Stimulated activated CD8-positive, alpha-beta memory T cell treated with anti-CD3 and anti-CD28 coated beads, Interleukin-7, amount 100 ng/mL, for 4 hours (primary cell): ENCODE data around the gene LANCL3.
"Not testable (repeated sequence)": the region's sequence is repeated elsewhere in the genome, so short reads cannot be mapped to it uniquely, and the experiment has no call there.

Source experiments
- DNase-seq, 2 donors: peaks; one replicate each; pipeline ENCODE4 v3.0.0-alpha.2; 2020; ENCODE audit warnings: low read depth in 2 of 2

The LANCL3 gene

DNA sequence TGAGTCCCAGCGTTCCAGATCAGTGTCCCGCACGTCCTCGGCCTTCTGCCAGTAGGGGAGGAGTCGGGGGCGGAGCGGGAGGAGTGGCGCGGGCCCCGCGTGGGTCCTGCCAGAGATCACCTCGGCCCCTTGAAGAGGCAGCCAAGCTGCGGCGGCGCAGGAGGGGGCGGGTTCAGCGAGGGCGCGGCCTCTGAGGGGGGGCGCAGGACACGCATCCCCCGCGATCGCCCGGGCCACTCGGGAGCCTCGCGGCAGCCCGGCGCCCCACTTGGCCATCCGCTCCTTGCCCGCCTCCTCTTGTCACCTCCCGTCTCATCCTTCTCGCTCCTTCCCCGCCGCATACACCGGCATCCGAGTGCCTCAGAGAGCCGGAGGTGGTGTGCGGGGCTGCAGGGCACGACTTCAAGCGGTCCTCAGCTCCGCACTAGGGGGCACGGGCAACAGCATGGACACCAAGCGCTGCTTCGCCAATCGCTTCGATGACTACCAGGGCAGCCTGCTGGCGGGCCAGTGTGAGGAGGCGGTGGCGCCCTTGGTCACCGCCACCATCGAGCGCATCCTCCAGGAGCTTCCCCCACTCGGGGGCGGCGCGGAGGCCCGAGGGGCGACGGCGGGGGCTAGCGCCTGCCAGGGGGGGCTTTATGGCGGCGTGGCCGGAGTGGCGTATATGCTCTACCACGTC, at the start of gene LANCL3:
Gene LANCL3, plus strand, starts transcription at position 236 of the 682 bp plus-strand sequence. Its CDS starts 210 bp downstream, at position 446.
- DNase-seq: peak in 1 of 2 donors; percentile 26

DNA sequence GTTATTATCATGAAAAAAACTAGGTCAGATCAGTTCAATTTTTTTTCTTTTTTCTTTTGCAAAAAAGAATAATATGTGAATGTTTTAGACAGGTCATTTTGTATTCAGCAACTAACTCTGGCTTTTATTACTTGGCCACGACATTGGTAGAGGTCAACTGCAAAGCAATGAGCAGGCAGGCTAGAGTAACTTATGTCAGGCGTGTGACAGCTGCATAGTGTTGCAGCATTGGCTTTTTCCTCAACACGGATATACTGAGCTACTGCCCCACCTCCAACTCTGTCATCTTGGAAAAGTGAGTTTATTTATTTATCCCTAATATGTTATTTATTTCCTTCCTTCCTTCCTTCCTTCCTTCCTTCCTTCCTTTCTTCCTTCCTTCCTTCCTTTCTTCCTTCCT, 47.8 kb upstream of the LANCL3 start:
- not testable (repeated sequence) for DNase-seq

DNA sequence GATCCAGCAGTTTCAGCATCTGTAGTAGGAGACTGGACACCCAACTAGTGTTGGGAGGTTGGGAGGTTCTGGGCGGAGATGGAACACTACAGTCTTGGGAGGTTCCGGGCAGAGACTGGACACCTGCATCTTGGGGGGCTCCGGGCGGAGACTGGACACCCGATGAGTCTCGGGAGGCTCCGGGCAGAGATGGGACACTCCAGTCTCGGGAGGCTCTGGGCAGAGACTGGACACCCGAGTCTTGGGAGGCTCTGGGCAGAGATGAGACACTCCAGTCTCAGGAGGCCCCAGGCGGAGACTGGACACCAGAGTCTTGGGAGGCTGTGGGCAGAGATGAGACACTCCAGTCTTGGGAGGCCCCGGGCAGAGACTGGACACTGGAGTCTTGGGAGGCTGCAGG, 29.5 kb upstream of the LANCL3 start:
- no peak for DNase-seq

DNA sequence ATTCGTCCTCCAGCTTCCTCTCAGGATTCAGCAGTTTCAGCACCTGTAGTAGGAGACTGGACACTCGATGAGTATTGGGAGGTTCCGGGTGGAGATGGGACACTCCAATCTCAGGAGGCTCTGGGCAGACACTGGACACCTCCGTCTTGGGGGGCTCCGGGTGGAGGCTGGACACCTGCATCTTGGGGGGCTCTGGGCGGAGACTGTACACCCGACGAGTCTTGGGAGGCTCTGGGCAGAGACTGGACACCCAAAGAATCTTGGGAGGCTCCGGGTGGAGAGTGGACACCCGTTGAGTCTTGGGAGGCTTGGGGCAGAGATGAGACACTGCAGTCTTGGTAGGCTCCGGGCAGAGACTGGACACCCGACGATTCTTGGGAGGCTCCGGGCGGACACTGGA, 28.7 kb upstream of the LANCL3 start:
- no peak for DNase-seq

DNA sequence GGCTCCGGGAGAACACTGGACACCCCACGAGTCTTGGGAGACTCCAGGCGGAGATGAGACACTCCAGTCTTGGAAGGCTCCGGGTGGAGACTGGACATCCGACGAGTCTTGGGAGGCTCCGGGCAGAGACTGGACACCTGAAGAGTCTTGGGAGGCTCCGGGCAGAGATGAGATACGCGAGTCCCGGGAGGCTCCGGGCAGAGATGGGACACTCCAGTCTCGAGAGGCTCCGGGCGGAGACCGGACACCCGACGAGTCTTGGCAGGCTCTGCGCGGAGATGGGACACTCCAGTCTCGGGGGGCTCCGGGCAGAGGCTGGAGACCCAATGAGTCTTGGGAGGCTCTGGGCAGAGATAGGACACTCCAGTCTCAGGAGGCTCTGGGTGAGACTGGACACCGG, 28.1 kb upstream of the LANCL3 start:
- DNase-seq: no peak

DNA sequence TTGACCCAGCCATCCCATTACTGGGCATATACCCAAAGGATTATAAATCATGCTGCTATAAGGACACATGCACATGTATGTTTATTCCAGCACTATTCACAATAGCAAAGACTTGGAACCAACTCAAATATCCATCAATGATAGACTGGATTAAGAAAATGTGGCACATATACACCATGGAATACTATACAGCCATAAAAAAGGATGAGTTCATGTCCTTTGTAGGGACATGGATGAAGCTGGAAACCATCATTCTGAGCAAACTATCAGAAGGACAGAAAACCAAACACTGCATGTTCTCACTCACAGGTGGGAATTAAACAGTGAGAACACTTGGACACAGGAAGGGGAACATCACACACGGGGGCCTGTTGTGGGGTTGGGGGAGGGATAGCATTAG, 26.9 kb upstream of the LANCL3 start:
- DNase-seq: not testable (repeated sequence)

DNA sequence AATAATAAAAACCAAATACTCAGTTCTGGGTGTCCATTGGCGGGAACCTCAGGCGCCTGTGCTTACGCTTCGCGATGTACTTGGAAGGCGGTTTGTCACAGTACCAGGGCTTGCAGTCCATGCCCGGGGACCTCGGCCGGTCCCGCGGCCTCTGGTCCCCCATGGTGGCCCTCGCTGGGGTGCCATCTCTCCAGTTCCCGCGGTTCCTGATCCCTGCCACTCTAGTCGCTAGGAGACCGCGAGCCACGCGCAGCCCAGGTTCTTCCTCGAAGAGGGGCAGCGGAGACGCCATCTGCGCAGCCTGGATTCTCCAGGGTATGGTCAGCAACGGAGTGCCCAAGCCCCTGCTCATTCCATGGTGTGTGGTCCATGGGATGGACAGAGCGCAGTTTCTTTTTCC, 26.4 kb upstream of the LANCL3 start:
- no peak for DNase-seq

DNA sequence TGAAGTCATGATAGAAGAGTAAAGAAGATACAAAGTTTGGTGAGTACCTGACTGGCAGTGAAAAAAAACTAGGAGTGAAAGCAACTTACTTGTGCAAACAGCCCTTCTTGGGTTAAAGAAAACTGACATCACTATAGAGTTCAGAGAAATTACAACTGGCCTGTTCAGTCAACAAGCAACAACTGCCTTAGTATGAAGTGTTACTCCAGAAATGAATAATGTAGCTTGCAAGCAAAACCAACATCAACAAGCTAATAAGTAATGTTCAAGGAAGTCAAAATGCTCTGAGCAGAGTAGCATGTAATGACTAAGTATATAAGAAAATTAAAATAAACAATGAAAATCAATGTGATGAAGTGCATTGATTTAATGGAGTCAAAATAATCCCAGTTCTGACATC, 21.8 kb upstream of the LANCL3 start:
- not testable (repeated sequence) for DNase-seq

DNA sequence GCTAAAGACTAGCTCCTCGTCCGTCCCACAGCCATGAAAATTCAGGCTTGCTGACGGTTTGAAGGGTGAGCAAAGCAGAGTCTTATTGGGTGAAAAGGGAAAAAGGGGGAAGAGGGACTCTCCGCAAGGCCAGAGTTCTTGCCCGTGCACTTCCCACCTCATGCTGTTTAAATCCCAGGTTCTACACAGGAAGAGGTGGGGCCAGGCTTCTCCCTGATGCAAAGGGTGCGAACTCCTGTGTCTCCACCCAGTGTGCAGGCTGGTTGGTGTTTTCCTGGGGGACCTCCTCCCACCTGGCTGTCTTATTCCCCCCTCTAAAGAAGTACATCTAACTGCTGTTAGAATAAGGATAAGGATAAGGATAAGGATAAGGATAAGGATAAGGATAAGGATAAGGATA, 18.0 kb upstream of the LANCL3 start:
- no peak for DNase-seq

DNA sequence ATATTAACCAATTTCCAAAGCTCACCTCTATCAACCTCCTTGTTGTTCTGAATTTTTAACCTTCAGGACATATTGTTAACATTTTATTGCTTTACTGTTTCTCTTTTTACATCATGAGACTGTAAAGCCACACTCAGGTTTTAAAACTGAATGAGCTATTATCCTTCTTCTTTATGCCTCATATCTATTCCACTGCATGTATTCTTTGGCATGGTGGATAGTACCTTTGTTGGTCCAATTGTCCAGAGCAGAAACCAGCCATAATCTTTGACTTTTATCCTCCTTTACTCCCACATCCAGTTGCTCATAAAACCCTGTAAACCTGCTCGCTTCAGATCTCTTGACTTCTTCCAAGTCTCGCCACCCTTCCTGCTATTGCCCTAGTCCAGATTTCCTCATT, 6.2 kb upstream of the LANCL3 start:
- DNase-seq: not testable (repeated sequence)

DNA sequence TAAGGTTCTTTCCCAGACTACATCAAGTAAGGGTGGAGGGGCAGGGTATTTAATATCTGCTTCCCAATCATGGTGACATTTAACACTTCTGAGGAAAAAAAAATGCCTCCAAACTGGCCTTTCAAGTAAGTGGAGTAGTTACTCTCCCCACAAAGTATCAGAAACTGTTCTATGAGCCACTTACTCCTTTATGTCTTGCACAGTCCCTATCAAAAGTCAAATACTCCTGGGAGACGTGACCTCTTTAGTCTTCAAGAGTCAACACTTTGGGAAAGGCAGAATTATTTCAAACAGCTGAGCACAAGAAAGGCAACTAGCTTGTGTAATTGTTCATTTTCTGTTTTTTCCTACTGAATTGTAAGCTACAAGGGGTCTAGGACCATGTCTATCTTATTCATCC, 1.1 kb upstream of the LANCL3 start:
- not testable (repeated sequence) for DNase-seq

DNA sequence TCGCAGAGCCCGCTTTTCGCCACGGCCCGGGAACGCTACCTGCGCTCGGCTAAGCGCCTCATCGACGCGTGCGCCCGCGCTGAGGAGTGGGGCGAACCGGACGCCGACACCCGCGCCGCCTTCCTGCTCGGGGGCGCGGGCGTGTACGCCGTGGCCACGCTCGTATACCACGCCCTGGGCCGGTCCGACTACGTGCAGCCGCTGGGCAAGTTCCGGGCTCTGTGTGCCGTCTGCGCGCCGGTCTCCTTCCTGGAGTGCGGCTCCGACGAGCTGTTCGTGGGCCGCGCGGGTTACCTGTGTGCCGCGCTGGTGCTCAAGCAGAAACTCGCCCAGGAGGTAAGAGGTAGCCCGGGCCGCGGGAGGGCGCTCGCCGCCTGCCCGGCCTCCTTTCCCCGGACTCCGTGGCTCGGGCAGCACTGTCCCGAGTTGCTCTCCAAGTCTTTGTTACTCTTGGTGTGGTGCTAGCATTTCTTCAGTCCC, 687 bp downstream of the LANCL3 start:
- peak in 1 of 2 donors; percentile 1 for DNase-seq

DNA sequence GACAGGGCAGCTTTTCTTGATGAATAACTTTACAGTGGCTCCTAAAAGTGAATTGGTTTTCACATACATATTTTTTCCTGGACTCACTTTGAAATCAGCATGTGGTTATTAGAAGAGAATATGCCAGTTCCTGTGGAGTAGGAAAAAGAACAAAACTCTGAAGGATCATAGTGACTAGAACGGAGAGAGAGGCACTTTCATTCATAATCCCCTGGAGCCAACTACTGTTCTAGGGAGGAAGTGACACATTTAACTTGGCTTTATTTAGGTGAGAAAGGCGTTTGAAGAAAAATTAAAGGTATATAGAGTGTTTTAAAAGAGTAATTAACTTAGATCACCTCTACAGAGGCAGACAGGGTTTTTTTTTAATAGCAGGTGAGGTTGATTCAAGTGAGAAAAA, 1.7 kb downstream of the LANCL3 start:
- not testable (repeated sequence) for DNase-seq

DNA sequence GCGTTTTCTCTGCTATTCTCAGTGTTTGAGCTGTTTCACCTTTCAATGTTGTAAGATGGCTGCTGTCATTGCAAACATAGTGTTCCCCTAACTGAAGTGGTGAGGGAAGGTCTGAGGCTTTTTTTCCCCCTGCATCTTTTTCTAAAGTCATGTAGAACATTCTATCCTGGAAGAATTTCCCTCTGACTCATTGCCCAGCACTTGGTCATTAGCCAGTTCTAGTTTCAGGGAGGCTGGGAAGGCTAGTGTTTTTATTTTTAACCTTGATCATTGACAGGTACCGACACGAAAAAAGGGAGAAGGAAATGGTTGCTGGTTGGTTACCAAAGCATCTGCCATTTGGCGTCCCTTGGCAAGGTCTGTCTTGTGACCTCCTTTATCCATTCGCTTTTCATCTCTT, 6.6 kb downstream of the LANCL3 start:
- no peak for DNase-seq

DNA sequence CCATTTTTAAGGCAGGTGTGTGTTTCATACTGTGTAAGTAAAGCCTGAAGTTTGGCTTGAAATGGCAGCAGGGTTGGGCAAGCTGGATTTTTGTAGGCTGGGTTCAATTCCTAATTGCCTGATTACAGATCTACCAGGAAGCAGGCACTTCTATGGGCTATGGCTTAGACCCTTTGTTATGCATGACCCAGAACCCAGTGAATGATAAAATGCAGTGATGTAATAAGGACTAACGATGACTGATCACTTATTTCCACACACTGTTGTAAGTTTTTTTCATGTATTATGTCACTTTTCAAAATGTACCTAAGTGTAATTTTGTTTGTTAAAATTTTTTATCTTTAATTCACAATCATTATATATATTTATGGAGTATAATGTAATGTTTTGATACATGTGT, 8.6 kb downstream of the LANCL3 start:
- no peak for DNase-seq

DNA sequence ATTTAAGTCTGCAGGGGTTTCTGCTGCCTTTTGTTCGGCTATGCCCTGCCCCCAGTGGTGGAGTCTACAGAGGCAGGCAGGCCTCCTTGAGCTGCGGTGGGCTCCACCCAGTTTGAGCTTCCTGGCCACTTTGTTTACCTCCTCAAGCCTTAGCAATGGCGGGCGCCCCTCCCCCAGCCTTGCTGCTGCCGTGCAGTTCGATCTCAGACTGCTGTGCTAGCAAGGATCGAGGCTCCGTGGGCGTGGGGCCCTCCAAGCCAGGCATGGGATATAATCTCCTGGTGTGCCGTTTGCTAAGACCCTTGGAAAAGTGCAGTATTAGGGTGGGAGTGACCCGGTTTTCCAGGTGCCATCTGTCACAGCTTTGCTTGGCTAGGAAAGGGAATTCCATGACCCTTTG, 15.9 kb downstream of the LANCL3 start:
- not testable (repeated sequence) for DNase-seq

DNA sequence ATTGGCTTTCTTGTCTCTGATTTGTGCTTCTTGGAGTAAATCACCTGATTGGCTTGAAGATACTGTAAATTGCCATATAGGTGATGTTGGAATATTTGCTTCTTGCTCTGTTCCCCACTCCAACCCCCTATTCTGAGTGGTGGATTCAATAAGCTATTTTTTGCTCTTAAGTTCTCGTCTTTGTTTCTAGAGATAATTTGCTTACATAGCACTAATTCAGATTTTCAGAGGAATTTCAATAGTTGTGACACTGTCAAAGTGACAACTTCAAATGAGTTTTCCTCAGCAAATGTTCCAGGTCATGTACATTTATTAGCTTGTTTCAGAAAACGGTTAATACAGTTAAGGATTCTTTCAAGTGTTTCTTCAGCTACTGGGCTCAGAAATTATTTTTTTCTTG, 18.6 kb downstream of the LANCL3 start:
- DNase-seq: no peak

DNA sequence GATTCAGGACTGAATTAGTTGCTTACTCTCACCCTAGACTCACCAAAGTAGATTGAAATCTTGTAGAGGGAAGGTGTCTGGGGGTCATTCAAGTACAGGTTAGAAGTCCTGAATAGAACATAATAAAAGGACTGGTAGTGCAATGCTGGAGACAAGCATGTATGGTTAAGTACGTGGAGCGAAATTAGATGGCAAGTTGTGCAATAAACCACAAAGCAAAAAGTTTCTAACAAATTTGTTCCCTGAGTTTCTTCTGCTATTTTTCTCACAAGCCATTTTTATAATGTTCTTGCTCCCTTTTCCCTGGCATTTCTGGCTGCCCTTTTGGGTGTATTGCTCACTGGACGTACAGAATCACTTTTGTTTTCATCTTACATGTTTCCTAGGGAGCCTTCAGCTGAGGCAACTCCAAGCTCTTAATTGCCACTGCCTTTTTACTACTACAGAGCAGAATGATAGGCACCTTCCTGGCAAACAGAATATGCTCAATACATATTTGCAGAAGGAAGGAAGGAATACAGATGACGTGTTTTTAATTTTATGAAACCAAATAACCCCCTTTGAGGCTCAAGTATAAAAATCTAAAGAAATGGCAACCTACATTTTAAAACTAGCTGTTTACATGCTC, 23.4 kb downstream of the LANCL3 start:
- DNase-seq: no peak

DNA sequence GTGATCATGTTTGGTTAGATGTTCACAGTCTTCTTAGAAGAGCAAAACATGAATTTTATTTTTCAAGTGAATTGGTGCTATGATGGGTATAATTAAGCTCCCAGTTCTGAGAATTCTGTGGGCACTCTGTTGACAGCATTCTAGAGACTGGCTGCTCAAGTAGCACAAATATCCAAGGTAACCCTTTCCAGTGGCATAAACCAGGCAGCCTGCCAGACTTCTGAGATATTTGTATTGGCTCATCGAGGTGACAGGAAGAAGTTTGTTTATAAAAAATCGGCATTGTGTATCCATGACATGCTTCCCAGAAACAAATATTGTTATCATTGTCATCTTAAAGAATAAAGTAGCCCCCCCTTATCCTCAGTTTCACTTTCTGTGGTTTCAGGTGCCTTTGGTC, 28.3 kb downstream of the LANCL3 start:
- DNase-seq: no peak

DNA sequence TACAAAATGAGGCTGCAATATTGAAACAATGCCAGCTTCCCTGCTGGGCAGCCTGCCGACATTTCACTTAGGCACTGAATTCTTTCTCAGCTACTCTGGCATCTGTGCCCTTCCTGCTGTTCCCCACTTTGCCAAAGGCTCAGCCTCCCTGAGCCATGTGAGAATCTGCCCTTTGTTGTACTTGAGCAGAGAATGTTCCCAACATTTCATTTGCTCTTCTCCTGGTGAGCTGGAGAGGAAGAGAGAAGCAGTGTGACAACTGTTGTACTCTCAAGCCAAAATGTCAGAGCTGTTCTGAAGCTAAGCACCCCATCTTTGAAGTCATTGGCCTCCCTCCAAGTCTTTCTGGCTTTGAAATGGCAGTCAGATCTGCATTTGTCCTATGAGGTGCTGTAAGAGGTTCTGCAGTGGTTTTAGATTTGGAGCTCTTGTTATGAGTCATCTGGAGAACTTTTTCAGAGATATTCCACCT, 32.5 kb downstream of the LANCL3 start:
- DNase-seq: no peak

DNA sequence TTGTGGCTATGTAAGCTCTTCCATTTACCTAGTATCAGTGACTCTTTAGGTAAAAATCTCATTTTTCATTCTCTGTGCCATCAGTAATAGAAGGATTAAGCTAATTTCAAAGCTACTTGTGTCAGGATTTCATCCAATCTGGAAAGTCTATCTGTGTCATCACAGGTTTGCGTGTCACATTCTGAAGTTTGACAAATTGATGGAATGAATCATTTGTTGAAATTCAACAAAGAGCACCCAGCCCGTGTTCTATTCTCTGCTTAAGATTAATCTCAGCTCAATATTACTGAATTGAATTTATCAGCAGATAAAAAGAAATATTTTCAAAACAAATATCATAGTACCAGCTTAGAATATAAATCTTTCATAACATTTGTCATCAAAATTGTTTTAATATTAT, 35.8 kb downstream of the LANCL3 start:
- no peak for DNase-seq

DNA sequence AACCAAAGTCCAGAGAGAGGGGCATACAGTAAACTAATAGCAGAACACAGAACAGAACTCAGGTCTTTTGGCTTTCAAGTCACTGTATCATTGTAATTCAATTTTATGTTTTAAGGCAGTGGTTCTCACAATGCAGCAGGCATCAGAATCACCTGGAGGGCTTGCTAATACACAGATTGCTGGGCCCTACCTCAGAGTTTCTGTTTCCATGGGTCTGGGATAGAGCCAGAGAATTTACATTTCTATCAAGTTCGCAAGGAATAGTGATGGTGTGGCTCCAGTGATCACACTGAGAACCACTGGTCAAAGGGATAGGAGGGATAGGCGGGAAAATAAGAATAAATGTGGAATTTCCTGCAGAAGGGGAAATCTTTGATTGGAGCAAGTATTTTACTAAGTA, 36.7 kb downstream of the LANCL3 start:
- no peak for DNase-seq

DNA sequence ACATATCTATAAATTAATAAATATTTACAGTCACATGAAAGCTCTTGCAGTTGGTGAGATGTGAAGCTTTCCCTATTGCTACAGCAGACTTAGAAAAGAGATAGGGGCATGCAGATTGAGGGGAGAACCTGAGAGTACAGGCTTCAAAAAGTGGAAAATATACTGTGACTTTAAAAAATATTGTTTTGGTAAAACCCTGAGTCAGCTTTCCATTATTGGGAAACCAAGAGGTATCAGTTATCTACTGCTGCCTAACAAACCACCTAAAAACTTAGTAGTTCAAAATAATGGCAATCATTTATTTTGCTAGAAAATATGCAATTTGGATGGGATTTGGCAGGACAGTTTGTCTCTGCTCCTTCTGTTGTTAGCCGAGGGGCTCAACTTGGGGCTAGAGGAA, 38.3 kb downstream of the LANCL3 start:
- DNase-seq: no peak
